ENCODE measurements around the gene UBAP2. TPM values are rescaled to one million over a fixed set of nuclear protein-coding genes. Genes with fewer than 3 reads are reported as not detected.

The UBAP2 gene
- total RNA-seq, 1 experiment from 2014 or later: 62.5 TPM

- ChIA-PET POLR2A (ENCODE audit: low non-redundant PET) (no interaction called here), CTCF (no interaction called here)
- Histone ChIP-seq H3K4me1 (ENCODE audit: insufficient read depth, low read length, poor library complexity, severe bottlenecking) (no peaks in the 10 kb centered on the region), H3K27me3 (replicated peaks; ENCODE audit: insufficient read depth, low read depth, low read length, poor library complexity) (no peaks in the 10 kb centered on the region), H3K4me3 (ENCODE audit: low read depth, low read length, poor library complexity, severe bottlenecking) (no peak overlapping the region), H3K36me3 (ENCODE audit: insufficient read depth, low read length, poor library complexity, severe bottlenecking) (peaks cover 51% of the 10 kb centered on the region), H3K9me3 (ENCODE audit: low read depth, low read length, poor library complexity, severe bottlenecking) (no peaks in the 10 kb centered on the region), H3K27ac (ENCODE audit: low read depth, low read length, poor library complexity, severe bottlenecking) (no peak overlapping the region)
- intact Hi-C loops (cut with micrococcal nuclease; ENCODE audit: unreplicated experiment): no loop called here
- TF ChIP-seq EZH2 (IDR thresholded peaks at IDR 0.05; ENCODE audit: borderline replicate concordance, low read depth, low read length, poor library complexity, severe bottlenecking) (no peak), CTCF (conservative IDR thresholded peaks at IDR 0.05; ENCODE audit: low read depth, low read length) (no peak)
- BruUV-seq (replicated peaks): no TSS peak
- no peak for DNase-seq (ENCODE audit: low spot score)
These were observed 49.2 kb upstream of the UBAP2 start for GRCh38 chr9:34097865-34098264.

- no peak overlapping the region for H3K4me3 ChIP-seq (ENCODE audit: low read depth, low read length, poor library complexity, severe bottlenecking)
- peaks cover 53% of the 10 kb centered on the region for H3K36me3 ChIP-seq (ENCODE audit: insufficient read depth, low read length, poor library complexity, severe bottlenecking)
- TF ChIP-seq CTCF (conservative IDR thresholded peaks at IDR 0.05; ENCODE audit: low read depth, low read length): no peak
- no peak for TF ChIP-seq EZH2 (IDR thresholded peaks at IDR 0.05; ENCODE audit: borderline replicate concordance, low read depth, low read length, poor library complexity, severe bottlenecking)
- ChIA-PET POLR2A (ENCODE audit: low non-redundant PET) (no interaction called here), CTCF (no interaction called here)
- no peaks in the 10 kb centered on the region for H3K27me3 ChIP-seq (replicated peaks; ENCODE audit: insufficient read depth, low read depth, low read length, poor library complexity)
- intact Hi-C loops (cut with micrococcal nuclease; ENCODE audit: unreplicated experiment): no loop called here
- H3K27ac ChIP-seq (ENCODE audit: low read depth, low read length, poor library complexity, severe bottlenecking): no peak overlapping the region
- H3K9me3 ChIP-seq (ENCODE audit: low read depth, low read length, poor library complexity, severe bottlenecking): no peaks in the 10 kb centered on the region
- BruUV-seq (replicated peaks): no TSS peak
- no peak for DNase-seq (ENCODE audit: low spot score)
- H3K4me1 ChIP-seq (ENCODE audit: insufficient read depth, low read length, poor library complexity, severe bottlenecking): no peaks in the 10 kb centered on the region
These were observed 48.1 kb upstream of the UBAP2 start for GRCh38 chr9:34096751-34097150.

- intact Hi-C loops (cut with micrococcal nuclease; ENCODE audit: unreplicated experiment): no loop called here
- H3K27me3 ChIP-seq (replicated peaks; ENCODE audit: insufficient read depth, low read depth, low read length, poor library complexity): no peaks in the 10 kb centered on the region
- H3K4me1 ChIP-seq (ENCODE audit: insufficient read depth, low read length, poor library complexity, severe bottlenecking): no peaks in the 10 kb centered on the region
- peaks cover 55% of the 10 kb centered on the region for H3K36me3 ChIP-seq (ENCODE audit: insufficient read depth, low read length, poor library complexity, severe bottlenecking)
- no TSS peak for BruUV-seq (replicated peaks)
- no peak overlapping the region for H3K27ac ChIP-seq (ENCODE audit: low read depth, low read length, poor library complexity, severe bottlenecking)
- H3K9me3 ChIP-seq (ENCODE audit: low read depth, low read length, poor library complexity, severe bottlenecking): no peaks in the 10 kb centered on the region
- TF ChIP-seq CTCF (conservative IDR thresholded peaks at IDR 0.05; ENCODE audit: low read depth, low read length) (no peak), EZH2 (IDR thresholded peaks at IDR 0.05; ENCODE audit: borderline replicate concordance, low read depth, low read length, poor library complexity, severe bottlenecking) (no peak)
- ChIA-PET CTCF (no interaction called here), POLR2A (ENCODE audit: low non-redundant PET) (no interaction called here)
- DNase-seq (ENCODE audit: low spot score): no peak
- H3K4me3 ChIP-seq (ENCODE audit: low read depth, low read length, poor library complexity, severe bottlenecking): no peak overlapping the region
These were observed 44.9 kb upstream of the UBAP2 start for GRCh38 chr9:34093578-34093977.
